Motor neuron (in vitro differentiated cells): Measurements from ENCODE around the gene LRCH2. TPM values are rescaled to one million over a fixed set of nuclear protein-coding genes. Genes with fewer than 3 reads are reported as not detected.

Experiments
- ATAC-seq, 8 experiments: fragments of 200-7000 bp; cut with Tn5 transposase; replicated peaks in 6 of 8; 2 replicates each; pipeline ENCODE4 v1.8.0; 2021; ENCODE audit warnings: mild to moderate bottlenecking in 8 of 8, moderate library complexity in 8 of 8
- H3K27ac ChIP-seq, 2 donors: fragments of 250-450 bp; sonication (Bioruptor Pico); 2 replicates each; pipeline ENCODE4 v1.9.0; 2021; ENCODE audit warnings: antibody characterized with exemption in 2 of 2, mild to moderate bottlenecking in 2 of 2, moderate library complexity in 1 of 2
- H3K4me1 ChIP-seq, 2 donors: fragments of 250-450 bp; sonication (Bioruptor Pico); replicated peaks in 1 of 2; 2 replicates each; pipeline ENCODE4 v1.6.1; 2021; ENCODE audit warnings: antibody characterized with exemption in 2 of 2, mild to moderate bottlenecking in 2 of 2, moderate library complexity in 1 of 2
- H3K4me3 ChIP-seq, 5 donors: fragments of 250-450 bp; sonication (Bioruptor Pico); 2 replicates each; pipeline ENCODE4 v1.9.0; 2021; ENCODE audit warnings: antibody characterized with exemption in 5 of 5, mild to moderate bottlenecking in 5 of 5, moderate library complexity in 4 of 5
- WGBS, 10 experiments: fragments of 450-650 bp; shearing (Covaris generic); methylation state at CpG; one replicate each; pipeline ENCODE4 v1.0.0; 2022; 5-methylcytosine and 5-hydroxymethylcytosine counted together
- in situ Hi-C, 9 experiments: fragments of 400-800 bp; cut with MboI; loops; one replicate each; pipeline ENCODE4 v1.15.0; 2021; ENCODE audit warnings: low sequenced_read_pairs in 9 of 9, low pct_unique_long_range_greater_than_20kb in 2 of 9; ENCODE audit not compliant: unreplicated experiment in 9 of 9
- total RNA-seq, 8 experiments: library from RNA; unstranded; fragments of 300-600 nt; gene quantifications; 2 replicates each; pipeline versions ENCODE4 v1.2.3 to v1.2.4, GENCODE V29; 2022

Gene LRCH2
- total RNA-seq, 8 experiments from 2014 or later: 13.9 to 254 (median 26.2) TPM

DNA sequence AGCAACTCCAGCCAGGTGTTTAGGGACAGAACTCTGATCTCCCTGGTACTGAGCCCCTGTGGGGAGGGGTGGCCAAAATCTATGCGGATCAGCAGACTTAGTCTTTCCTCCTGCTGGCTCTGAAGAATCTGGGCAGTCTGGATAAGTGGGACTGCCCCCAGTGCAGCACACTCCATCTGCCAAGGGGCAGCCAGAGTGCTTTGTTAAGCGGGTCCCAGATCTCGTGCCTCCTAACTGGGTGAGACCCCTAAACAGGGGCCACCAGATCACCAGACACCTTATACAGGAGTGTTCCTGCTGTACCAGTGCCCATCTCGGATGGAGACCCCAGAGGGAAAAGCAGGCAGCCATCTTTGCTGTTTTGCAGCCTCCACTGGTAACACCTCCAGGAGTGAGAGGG lies 135.0 kb downstream of the LRCH2 start:
- in situ Hi-C loops: no loop called here
- Histone ChIP-seq H3K4me1 (no peaks in the 10 kb centered on the region), H3K27ac (no peak overlapping the region), H3K4me3 (no peak overlapping the region)
- no CpG with 5 or more reads among the region's 4 CpGs for WGBS, 10 experiments
- no peak for ATAC-seq

- Histone ChIP-seq H3K27ac (no peak overlapping the region), H3K4me1 (no peaks in the 10 kb centered on the region), H3K4me3 (no peak overlapping the region)
- in situ Hi-C loops: no loop called here
- 54 to 100% (median 100%) methylated on average over 1 of the region's 1 CpG; no CpG with 5 or more reads in 3 of the 10 experiments for WGBS, 10 experiments
- no peak for ATAC-seq
Measured at GRCh38 chrX:115093191-115093590, 140.7 kb downstream of the LRCH2 start.

- ATAC-seq: no peak
- Histone ChIP-seq H3K4me3 (no peak overlapping the region), H3K4me1 (no peaks in the 10 kb centered on the region), H3K27ac (no peak overlapping the region)
- in situ Hi-C loops: no loop called here
- 67 to 100% (median 80%) methylated on average over 1 of the region's 1 CpG; no CpG with 5 or more reads in 5 of the 10 experiments for WGBS, 10 experiments
Measured at GRCh38 chrX:115089419-115089818, 144.5 kb downstream of the LRCH2 start.

- no peak for ATAC-seq
- in situ Hi-C loops: no loop called here
- Histone ChIP-seq H3K4me3 (no peak overlapping the region), H3K4me1 (no peaks in the 10 kb centered on the region), H3K27ac (no peak overlapping the region)
- WGBS, 10 experiments: no CpG with 5 or more reads among the region's 27 CpGs
Measured at GRCh38 chrX:115068896-115069295, 165.0 kb downstream of the LRCH2 start.

DNA sequence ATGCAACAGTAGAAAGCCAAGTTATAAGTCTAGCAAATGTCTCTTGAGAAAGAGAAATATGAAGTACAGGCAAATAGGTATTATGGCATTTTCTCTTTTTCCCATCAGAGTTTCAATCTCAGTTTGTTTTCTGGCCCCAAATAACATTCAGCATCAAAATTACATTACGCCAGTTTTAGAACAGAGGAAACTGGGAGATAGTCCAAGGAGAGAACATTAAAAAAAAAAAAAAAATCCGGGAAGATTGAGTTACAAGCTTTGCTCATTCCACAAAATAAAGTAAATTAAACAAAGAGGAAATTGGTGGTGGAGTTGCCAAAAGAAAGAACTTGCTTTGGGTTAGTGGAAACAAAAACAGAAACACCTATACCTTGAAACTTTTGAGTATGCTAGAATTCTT lies 166.1 kb downstream of the LRCH2 start:
- H3K4me1 ChIP-seq: no peaks in the 10 kb centered on the region
- no peak overlapping the region for H3K4me3 ChIP-seq
- no peak overlapping the region for H3K27ac ChIP-seq
- 6 to 100% (median 75%) methylated on average over 1 to 2 of the region's 2 CpGs; no CpG with 5 or more reads in 1 of the 10 experiments for WGBS, 10 experiments
- ATAC-seq: no peak
- in situ Hi-C loops: no loop called here

DNA sequence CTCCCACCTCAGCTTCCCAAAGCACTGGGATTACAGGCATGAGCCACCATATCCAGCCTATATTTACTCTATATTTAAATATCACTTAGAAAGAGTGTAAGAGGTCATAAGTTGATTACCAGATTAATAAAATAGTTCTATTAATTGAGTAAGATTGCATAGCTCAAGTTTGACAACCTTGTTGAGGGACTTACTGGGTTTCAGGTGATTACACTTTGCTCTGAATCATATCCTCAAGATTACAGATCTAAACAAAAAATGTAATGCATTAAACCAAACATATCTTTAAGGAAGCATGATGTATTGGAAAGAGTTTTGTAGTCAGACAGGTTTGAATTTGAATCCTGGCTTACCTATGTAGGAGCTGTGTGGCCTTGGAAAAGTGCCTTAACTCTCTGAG lies 168.6 kb downstream of the LRCH2 start:
- H3K4me1 ChIP-seq: no peaks in the 10 kb centered on the region
- no peak for ATAC-seq
- in situ Hi-C loops: no loop called here
- no peak overlapping the region for H3K4me3 ChIP-seq
- no peak overlapping the region for H3K27ac ChIP-seq

Other genes with a start within 250 kb of the LRCH2 start
- 10 to 100 TPM in 1 of 8 experiments, 1 to 10 TPM in 1, under 1 TPM in 6; 0.31 to 15.0 (median 0.55) TPM for gene IL13RA2, start 216.5 kb downstream of the LRCH2 start, total RNA-seq
- 10 to 100 TPM in 1 of 8 experiments, 1 to 10 TPM in 1, under 1 TPM in 5, not detected in 1; 0.08 to 10.6 (median 0.66) TPM for gene RBMXL3, start 44.7 kb downstream of the LRCH2 start, total RNA-seq
- under 1 TPM in 3 of 8 experiments, not detected in 5; 0.14 to 0.49 (median 0.20) TPM for gene LUZP4, start 55.6 kb upstream of the LRCH2 start, total RNA-seq